Immature natural killer cell (primary cell): ENCODE results near the gene SNRK. TPM values are rescaled to one million over a fixed set of nuclear protein-coding genes. Genes with fewer than 3 reads are reported as not detected.

Source experiments
- DNase-seq, 3 donors: peaks; one replicate each; pipeline ENCODE4 v3.0.0; 2022; ENCODE audit warnings: mixed read lengths in 1 of 3
- H3K27ac Mint-ChIP-seq, 6 donors: one replicate each; pipeline ENCODE4 v1.8.0; 2020; ENCODE audit warnings: mixed read lengths in 6 of 6, mild to moderate bottlenecking in 5 of 6, inconsistent platforms in 4 of 6, moderate library complexity in 3 of 6
- H3K27me3 Mint-ChIP-seq, 3 donors: one replicate each; pipeline ENCODE4 v1.8.0; 2020 to 2021; ENCODE audit warnings: low read depth in 3 of 3, mild to moderate bottlenecking in 3 of 3, mixed read lengths in 3 of 3, moderate library complexity in 3 of 3, inconsistent platforms in 1 of 3
- H3K36me3 Mint-ChIP-seq, 3 donors: one replicate each; pipeline ENCODE4 v1.8.0; 2020; ENCODE audit warnings: mixed read lengths in 3 of 3, inconsistent platforms in 2 of 3, mild to moderate bottlenecking in 2 of 3
- H3K4me1 Mint-ChIP-seq, 2 donors: one replicate each; pipeline ENCODE4 v1.8.0; 2020; ENCODE audit warnings: inconsistent platforms in 2 of 2, mild to moderate bottlenecking in 2 of 2, mixed read lengths in 2 of 2, moderate library complexity in 1 of 2
- H3K4me3 Mint-ChIP-seq, 5 donors: one replicate each; pipeline ENCODE4 v1.8.0; 2020; ENCODE audit warnings: mild to moderate bottlenecking in 5 of 5, mixed read lengths in 5 of 5, inconsistent platforms in 3 of 5, moderate library complexity in 3 of 5
- H3K9me3 Mint-ChIP-seq, 6 donors: one replicate each; pipeline ENCODE4 v1.8.0; 2020; ENCODE audit warnings: mild to moderate bottlenecking in 6 of 6, mixed read lengths in 6 of 6, inconsistent platforms in 4 of 6, moderate library complexity in 3 of 6
- polyA plus RNA-seq, 3 donors: library from polyadenylated mRNA; unstranded; fragments of 300-500 nt; fragmentation: Illumina TruSeq; gene quantifications; one replicate each; pipeline ENCODE4 v1.2.3, GENCODE V29; 2021

The SNRK gene
- polyA plus RNA-seq, 3 donors from 2014 or later = 34.3 to 68.6 (median 38.4) TPM

GRCh38 chr3:43298761-43299160 lies 12.4 kb downstream of the SNRK start:
- Mint-ChIP-seq H3K27ac (peak overlapping the region; percentile 89 to 98 (median 96)), H3K4me3 (peak overlapping the region; percentile 81 to 94 (median 83)), H3K36me3 (peaks cover 7 to 13% (median 11%) of the 10 kb centered on the region in 3 donors), H3K9me3 (no peaks in the 10 kb centered on the region), H3K27me3 (peaks cover 0 to 6% (median 4%) of the 10 kb centered on the region in 3 donors), H3K4me1 (peaks cover 91 to 99% of the 10 kb centered on the region in 2 donors)
- DNase-seq = no peak

- peaks cover 84 to 99% of the 10 kb centered on the region in 2 donors for H3K4me1 Mint-ChIP-seq
- peaks cover 0 to 3% (median 2%) of the 10 kb centered on the region in 3 donors for H3K27me3 Mint-ChIP-seq
These were observed 16.0 kb downstream of the SNRK start for GRCh38 chr3:43302116-43302880.

GRCh38 chr3:43304126-43304525 lies 17.8 kb downstream of the SNRK start:
- H3K4me3 Mint-ChIP-seq = peak overlapping the region in 4 of 5 donors; percentile 5 to 48 (median 20)
- no peaks in the 10 kb centered on the region for H3K9me3 Mint-ChIP-seq
- H3K4me1 Mint-ChIP-seq = peaks cover 86 to 99% of the 10 kb centered on the region in 2 donors
- peaks cover 26 to 47% (median 35%) of the 10 kb centered on the region in 3 donors for H3K36me3 Mint-ChIP-seq
- DNase-seq = no peak
- H3K27ac Mint-ChIP-seq = peak overlapping the region; percentile 38 to 77 (median 68)
- H3K27me3 Mint-ChIP-seq = peaks cover 0 to 3% (median 2%) of the 10 kb centered on the region in 3 donors

More at GRCh38 chr3:43302116-43302880, 16.0 kb downstream of the SNRK start:
- no peak for DNase-seq
- Mint-ChIP-seq H3K36me3 (peaks cover 20 to 36% (median 24%) of the 10 kb centered on the region in 3 donors), H3K4me3 (peak overlapping the region; percentile 65 to 89 (median 81)), H3K9me3 (no peaks in the 10 kb centered on the region), H3K27ac (peak overlapping the region; percentile 70 to 94 (median 93))

GRCh38 chr3:43307226-43307625 lies 20.9 kb downstream of the SNRK start:
- H3K27ac Mint-ChIP-seq = peak overlapping the region; percentile 43 to 96 (median 66)

GRCh38 chr3:43307649-43308048 lies 21.3 kb downstream of the SNRK start:
- H3K4me3 Mint-ChIP-seq = peak overlapping the region in 4 of 5 donors; percentile 19 to 37 (median 21)
- no peaks in the 10 kb centered on the region for H3K9me3 Mint-ChIP-seq
- peaks cover 89 to 100% of the 10 kb centered on the region in 2 donors for H3K4me1 Mint-ChIP-seq
- no peak for DNase-seq
- H3K27me3 Mint-ChIP-seq = no peaks in the 10 kb centered on the region
- H3K36me3 Mint-ChIP-seq = peaks cover 36 to 72% (median 41%) of the 10 kb centered on the region in 3 donors
- peak overlapping the region; percentile 43 to 96 (median 66) for H3K27ac Mint-ChIP-seq

More at GRCh38 chr3:43307226-43307625, 20.9 kb downstream of the SNRK start:
- Mint-ChIP-seq H3K4me1 (peaks cover 89 to 100% of the 10 kb centered on the region in 2 donors), H3K9me3 (no peaks in the 10 kb centered on the region), H3K36me3 (peaks cover 31 to 68% (median 42%) of the 10 kb centered on the region in 3 donors), H3K4me3 (peak overlapping the region in 1 of 5 donors; percentile 37), H3K27me3 (peaks cover 0 to 2% (median 0%) of the 10 kb centered on the region in 3 donors)
- no peak for DNase-seq

GRCh38 chr3:43309372-43310305 lies 23.3 kb downstream of the SNRK start:
- no peak for DNase-seq
- H3K27me3 Mint-ChIP-seq = peaks cover 0 to 2% (median 0%) of the 10 kb centered on the region in 3 donors
- peak overlapping the region in 1 of 5 donors; percentile 0 for H3K4me3 Mint-ChIP-seq
- peaks cover 28 to 66% (median 29%) of the 10 kb centered on the region in 3 donors for H3K36me3 Mint-ChIP-seq
- peak overlapping the region; percentile 2 to 96 (median 62) for H3K27ac Mint-ChIP-seq
- H3K9me3 Mint-ChIP-seq = no peaks in the 10 kb centered on the region
- H3K4me1 Mint-ChIP-seq = peaks cover 84 to 98% of the 10 kb centered on the region in 2 donors

GRCh38 chr3:43316783-43317460 lies 30.6 kb downstream of the SNRK start:
- H3K36me3 Mint-ChIP-seq = peaks cover 6 to 19% (median 14%) of the 10 kb centered on the region in 3 donors
- DNase-seq = no peak
- H3K4me1 Mint-ChIP-seq = peaks cover 86 to 98% of the 10 kb centered on the region in 2 donors
- peak overlapping the region in 3 of 5 donors; percentile 14 to 39 (median 22) for H3K4me3 Mint-ChIP-seq
- peak overlapping the region; percentile 78 to 93 (median 88) for H3K27ac Mint-ChIP-seq
- H3K9me3 Mint-ChIP-seq = no peaks in the 10 kb centered on the region
- H3K27me3 Mint-ChIP-seq = peaks cover 0 to 2% (median 1%) of the 10 kb centered on the region in 3 donors

- H3K9me3 Mint-ChIP-seq = no peaks in the 10 kb centered on the region
- peaks cover 85 to 98% of the 10 kb centered on the region in 2 donors for H3K4me1 Mint-ChIP-seq
- peak overlapping the region in 4 of 5 donors; percentile 42 to 57 (median 52) for H3K4me3 Mint-ChIP-seq
- peak overlapping the region; percentile 78 to 93 (median 88) for H3K27ac Mint-ChIP-seq
- peaks cover 0 to 2% (median 1%) of the 10 kb centered on the region in 3 donors for H3K27me3 Mint-ChIP-seq
- peaks cover 8 to 14% (median 8%) of the 10 kb centered on the region in 3 donors for H3K36me3 Mint-ChIP-seq
- no peak for DNase-seq
These were observed 31.3 kb downstream of the SNRK start for GRCh38 chr3:43317461-43318316.

- peak overlapping the region; percentile 25 to 87 (median 69) for H3K27ac Mint-ChIP-seq
- H3K36me3 Mint-ChIP-seq = peaks cover 3 to 8% (median 4%) of the 10 kb centered on the region in 3 donors
- H3K4me3 Mint-ChIP-seq = peak overlapping the region in 3 of 5 donors; percentile 27 to 73 (median 34)
- DNase-seq = no peak
- peaks cover 0 to 1% (median 0%) of the 10 kb centered on the region in 3 donors for H3K27me3 Mint-ChIP-seq
- peaks cover 87 to 100% of the 10 kb centered on the region in 2 donors for H3K4me1 Mint-ChIP-seq
- no peaks in the 10 kb centered on the region for H3K9me3 Mint-ChIP-seq
These were observed 33.0 kb downstream of the SNRK start for GRCh38 chr3:43319376-43319775.

GRCh38 chr3:43319794-43320193 lies 33.5 kb downstream of the SNRK start:
- Mint-ChIP-seq H3K27me3 (peaks cover 0 to 1% (median 0%) of the 10 kb centered on the region in 3 donors), H3K4me1 (peaks cover 86 to 100% of the 10 kb centered on the region in 2 donors)

GRCh38 chr3:43320288-43320687 lies 33.9 kb downstream of the SNRK start:
- Mint-ChIP-seq H3K27ac (peak overlapping the region; percentile 40 to 87 (median 80)), H3K4me1 (peaks cover 86 to 100% of the 10 kb centered on the region in 2 donors), H3K4me3 (peak overlapping the region; percentile 1 to 73 (median 21)), H3K36me3 (peaks cover 3 to 8% (median 4%) of the 10 kb centered on the region in 3 donors), H3K9me3 (no peaks in the 10 kb centered on the region), H3K27me3 (peaks cover 0 to 1% (median 0%) of the 10 kb centered on the region in 3 donors)
- DNase-seq = no peak

More at GRCh38 chr3:43319794-43320193, 33.5 kb downstream of the SNRK start:
- peaks cover 3 to 8% (median 4%) of the 10 kb centered on the region in 3 donors for H3K36me3 Mint-ChIP-seq
- DNase-seq = no peak
- no peaks in the 10 kb centered on the region for H3K9me3 Mint-ChIP-seq
- peak overlapping the region; percentile 35 to 87 (median 80) for H3K27ac Mint-ChIP-seq
- peak overlapping the region; percentile 1 to 73 (median 26) for H3K4me3 Mint-ChIP-seq

- no peak overlapping the region for H3K4me3 Mint-ChIP-seq
- H3K27ac Mint-ChIP-seq = peak overlapping the region in 3 of 6 donors; percentile 34 to 82 (median 42)
- peaks cover 0 to 1% (median 0%) of the 10 kb centered on the region in 3 donors for H3K27me3 Mint-ChIP-seq
- peaks cover 3 to 4% (median 4%) of the 10 kb centered on the region in 3 donors for H3K36me3 Mint-ChIP-seq
- H3K9me3 Mint-ChIP-seq = no peaks in the 10 kb centered on the region
- peaks cover 92 to 100% of the 10 kb centered on the region in 2 donors for H3K4me1 Mint-ChIP-seq
- DNase-seq = no peak
These were observed 37.2 kb downstream of the SNRK start for GRCh38 chr3:43323541-43323940.
